Sigmoid colon (tissue), 7 donors: ENCODE data around the gene ZNF556. TPM values are rescaled to one million over a fixed set of nuclear protein-coding genes. Genes with fewer than 3 reads are reported as not detected.
"Not testable (repeated sequence)": the region's sequence is repeated elsewhere in the genome, so short reads cannot be mapped to it uniquely, and the experiment has no call there.

Experiments
- DNase-seq: peaks from one replicate; pipeline ENCODE4 v3.0.0-alpha.2; 2019
- H3K27ac ChIP-seq, 4 donors: fragments of 200-600 bp; sonication (generic); one replicate each; pipeline ENCODE4 v1.5.1; 2016 to 2019; ENCODE audit warnings: mild to moderate bottlenecking in 1 of 4
- H3K27me3 ChIP-seq, 3 donors: fragments of 200-600 bp; sonication (generic); one replicate each; pipeline ENCODE4 v1.5.1; 2019; ENCODE audit warnings: mild to moderate bottlenecking in 1 of 3
- H3K36me3 ChIP-seq, 4 donors: fragments of 200-600 bp; sonication (generic); one replicate each; pipeline ENCODE4 v1.5.1; 2016 to 2019
- H3K4me1 ChIP-seq, 4 donors: fragments of 200-600 bp; sonication (generic); one replicate each; pipeline ENCODE4 v1.5.1; 2017 to 2019
- H3K4me3 ChIP-seq, 4 donors: fragments of 200-600 bp; sonication (generic); one replicate each; pipeline ENCODE4 v1.5.1; 2017 to 2019; ENCODE audit warnings: mild to moderate bottlenecking in 2 of 4, moderate library complexity in 1 of 4
- H3K9me3 ChIP-seq, 4 donors: fragments of 200-600 bp in 3 of 4; sonication (generic) in 3 of 4; one replicate each; pipeline versions ENCODE4 v1.5.1 to v1.6.1; 2013 to 2019
- EP300 ChIP-seq, 4 donors: sonication (generic); formaldehyde crosslinking; IDR thresholded peaks; one replicate each; pipeline ENCODE4 v1.6.1; 2017; ENCODE audit warnings: antibody characterized with exemption in 4 of 4
- POLR2A ChIP-seq, 2 donors: fragments of 450-650 bp; IDR thresholded peaks; one replicate each; pipeline ENCODE4 v1.6.1; 2016; ENCODE audit warnings: antibody characterized with exemption in 2 of 2, mild to moderate bottlenecking in 2 of 2, moderate library complexity in 2 of 2
- POLR2AphosphoS5 ChIP-seq, 4 donors: sonication (generic); formaldehyde crosslinking; IDR thresholded peaks; one replicate each; pipeline ENCODE4 v1.6.1; 2017; ENCODE audit warnings: antibody characterized with exemption in 4 of 4
- WGBS, 2 donors: extraction: QIAGEN DNeasy Blood & Tissue Kit; methylation state at CpG; one replicate each; pipeline ENCODE4 v1.1.7; 2013; 5-methylcytosine and 5-hydroxymethylcytosine counted together
- intact Hi-C: fragments of 100-400 bp; cut with DNase I; formaldehyde crosslinking; loops from one replicate; pipeline ENCODE4 v1.15.1; 2023
- polyA plus RNA-seq, 3 donors: library from polyadenylated mRNA; stranded (reverse); fragments of 200-250 nt; gene quantifications; one replicate each; pipeline ENCODE4 v1.2.3, GENCODE V29; 2013
- total RNA-seq, 4 donors: library from RNA; depleted of rRNA; stranded (reverse); fragments of >200 nt; gene quantifications; one replicate each; pipeline ENCODE4 v1.1.0, GENCODE V29; 2016
- TF ChIP-seq, protein P1 (sequence below), 4 experiments: fragments of 450-650 bp in 3 of 4; fragments of 200-600 bp in 1 of 4; IDR thresholded peaks; one replicate each; pipeline ENCODE4 v1.5.1; 2016 to 2019; ENCODE audit warnings: antibody characterized with exemption in 4 of 4, mild to moderate bottlenecking in 3 of 4, moderate library complexity in 2 of 4
- donor health status: healthy with polysubstance abuse.
- donor health status: Bipolar disorder and iron deficiency.
- donor health status: healthy.

ZNF556 gene
- total and polyA plus RNA-seq, 7 donors = not detected

DNA sequence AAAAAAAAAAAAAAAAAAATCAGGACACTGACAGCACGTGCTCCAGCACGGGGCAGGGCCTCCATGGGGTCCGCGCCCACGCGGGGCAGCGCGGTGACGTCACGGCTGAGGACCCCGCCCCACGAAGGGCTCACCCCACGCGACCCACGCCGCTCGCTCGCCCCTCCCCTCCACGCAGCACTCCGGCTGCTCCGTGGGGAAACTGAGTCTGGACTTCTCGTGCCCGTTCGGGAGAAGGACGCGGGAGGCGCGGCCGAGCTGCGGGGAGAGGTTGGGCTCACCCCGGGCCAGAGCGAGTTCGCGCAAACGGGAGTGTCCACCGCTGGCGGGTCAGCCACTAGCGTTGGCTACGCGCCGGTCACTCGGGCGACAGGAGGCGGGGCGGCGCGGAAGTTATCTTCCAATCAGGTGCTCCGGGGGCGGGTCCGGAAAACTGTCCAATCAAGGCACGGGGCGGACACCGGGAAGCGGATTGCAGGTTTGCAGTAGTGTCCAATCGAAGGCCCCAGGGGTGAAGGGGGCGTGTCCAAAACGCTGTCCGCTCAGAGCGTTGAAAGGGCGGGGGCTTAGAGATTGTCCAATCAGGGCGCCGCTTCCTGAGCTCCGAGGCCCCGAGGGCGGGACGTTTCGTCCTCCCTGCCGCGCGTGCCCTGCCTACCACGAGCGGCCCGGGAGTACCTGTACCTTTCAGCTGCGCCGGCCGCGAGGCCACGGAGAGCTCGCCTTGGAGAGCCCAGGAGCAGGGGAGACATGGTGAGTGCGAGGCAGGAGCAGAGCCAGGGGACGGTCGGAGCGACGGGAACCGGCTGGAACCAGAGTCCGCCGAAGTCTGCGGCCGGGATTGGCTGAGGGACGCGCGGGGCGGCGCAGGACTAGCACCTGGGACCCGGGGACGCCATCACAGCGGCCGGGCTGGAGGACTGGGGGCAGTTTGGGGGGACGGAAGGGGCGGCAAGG is 33.4 kb downstream of the ZNF556 start, which contains the start of gene ZNF57:
TSS of gene ZNF57 (plus strand) at position 633 of the 957 bp plus-strand sequence. CDS start at position 751, 118 bp downstream.
- Histone ChIP-seq H3K27ac (peak within 1 kb of the TSS; percentile 81 to 92 (median 86)), H3K36me3 (no peaks in the 10 kb centered on the region), H3K4me3 (peak within 1 kb of the TSS; percentile 61 to 83 (median 67)), H3K27me3 (no peaks in the 10 kb centered on the region), H3K9me3 (peaks cover 0 to 5% (median 0%) of the 10 kb centered on the region in 4 donors), H3K4me1 (peaks cover 0 to 14% (median 9%) of the 10 kb centered on the region in 4 donors)
- peak; percentile 100 for DNase-seq
- intact Hi-C loops = loop anchor here (5.0 kb wide), 1 partner anchor 42 kb away; the partner anchor contains the start of gene ZNF77
- 1% methylated on average over 100 of the region's 100 CpGs for WGBS, 2 donors
- peak in 3 of 4 donors; percentile 34 to 73 (median 62) for TF ChIP-seq POLR2AphosphoS5 (IDR thresholded peaks at IDR 0.05)
- no peak for TF ChIP-seq EP300 (IDR thresholded peaks at IDR 0.05)
- peak; percentile 37 to 42 for TF ChIP-seq POLR2A (IDR thresholded peaks at IDR 0.05)

DNA sequence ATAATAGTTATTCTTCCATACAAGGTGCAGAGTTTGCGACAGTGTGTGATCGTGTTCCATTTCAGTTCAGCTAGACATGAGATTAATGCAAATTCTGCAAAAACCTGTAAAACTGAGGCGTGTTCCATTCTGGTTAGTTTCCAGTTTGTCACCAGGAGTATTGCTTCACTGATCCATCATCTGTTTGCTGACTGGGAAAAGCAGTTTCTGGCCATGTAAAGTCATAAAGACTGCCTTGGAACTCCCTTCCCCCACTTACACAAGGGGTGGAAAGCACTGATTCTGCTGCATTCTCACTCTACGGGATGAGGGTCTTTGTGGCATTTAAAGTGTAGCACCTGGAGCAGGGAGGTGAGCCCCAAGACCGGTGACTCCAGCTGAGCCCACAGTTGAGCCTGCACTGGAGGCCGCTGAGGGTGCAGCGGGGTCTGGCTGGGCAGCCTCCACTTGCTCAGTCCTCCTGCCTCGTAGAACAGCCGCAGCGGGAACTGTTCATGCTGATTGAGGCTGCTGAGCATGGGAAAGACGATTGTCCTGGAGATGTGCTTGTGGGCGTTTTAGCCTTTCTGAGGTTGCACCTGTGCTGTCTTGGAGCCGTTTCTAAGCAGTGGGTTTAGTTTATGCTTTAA is 35.6 kb downstream of the ZNF556 start:
- Histone ChIP-seq H3K4me1 (peaks cover 0 to 14% (median 9%) of the 10 kb centered on the region in 4 donors), H3K9me3 (no peaks in the 10 kb centered on the region), H3K27me3 (no peaks in the 10 kb centered on the region), H3K27ac (no peak overlapping the region), H3K36me3 (no peaks in the 10 kb centered on the region), H3K4me3 (no peak overlapping the region)
- WGBS, 2 donors = 73 to 81% methylated on average over 13 of the region's 13 CpGs
- DNase-seq = no peak
- no peak for TF ChIP-seq POLR2A (IDR thresholded peaks at IDR 0.05)
- TF ChIP-seq EP300 (IDR thresholded peaks at IDR 0.05) = no peak
- no peak for TF ChIP-seq POLR2AphosphoS5 (IDR thresholded peaks at IDR 0.05)
- intact Hi-C loops = loop anchor here (5.0 kb wide), 1 partner anchor 40 kb away; the partner anchor contains the start of gene ZNF77

DNA sequence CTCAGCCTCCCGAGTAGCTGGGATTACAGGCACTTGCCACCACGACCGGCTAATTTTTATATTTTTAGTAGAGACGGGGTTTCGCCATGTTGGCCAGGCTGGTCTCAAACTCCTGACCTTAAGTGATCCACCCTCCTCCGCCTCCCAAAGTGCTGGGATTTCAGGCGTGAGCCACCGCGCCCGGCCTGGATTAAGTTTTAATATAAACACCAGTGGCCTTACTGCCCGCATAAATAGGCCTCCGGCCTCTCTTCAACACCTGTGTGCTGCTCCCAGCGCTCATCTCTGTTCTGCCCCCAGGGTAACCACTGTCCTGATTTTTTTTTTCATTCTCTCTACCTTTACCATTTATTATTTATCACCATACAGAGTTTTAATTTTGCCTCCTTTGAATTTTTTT is 36.2 kb downstream of the ZNF556 start:
- H3K27ac ChIP-seq, H3K9me3 ChIP-seq, H3K27me3 ChIP-seq, DNase-seq, H3K36me3 ChIP-seq, H3K4me3 ChIP-seq: not testable (repeated sequence)
- intact Hi-C loops = loop anchor here (5.0 kb wide), 1 partner anchor 39 kb away; the partner anchor contains the start of gene ZNF77
- peaks cover 0 to 14% (median 9%) of the 10 kb centered on the region in 4 donors for H3K4me1 ChIP-seq
- 84 to 92% methylated on average over 13 of the region's 13 CpGs for WGBS, 2 donors

DNA sequence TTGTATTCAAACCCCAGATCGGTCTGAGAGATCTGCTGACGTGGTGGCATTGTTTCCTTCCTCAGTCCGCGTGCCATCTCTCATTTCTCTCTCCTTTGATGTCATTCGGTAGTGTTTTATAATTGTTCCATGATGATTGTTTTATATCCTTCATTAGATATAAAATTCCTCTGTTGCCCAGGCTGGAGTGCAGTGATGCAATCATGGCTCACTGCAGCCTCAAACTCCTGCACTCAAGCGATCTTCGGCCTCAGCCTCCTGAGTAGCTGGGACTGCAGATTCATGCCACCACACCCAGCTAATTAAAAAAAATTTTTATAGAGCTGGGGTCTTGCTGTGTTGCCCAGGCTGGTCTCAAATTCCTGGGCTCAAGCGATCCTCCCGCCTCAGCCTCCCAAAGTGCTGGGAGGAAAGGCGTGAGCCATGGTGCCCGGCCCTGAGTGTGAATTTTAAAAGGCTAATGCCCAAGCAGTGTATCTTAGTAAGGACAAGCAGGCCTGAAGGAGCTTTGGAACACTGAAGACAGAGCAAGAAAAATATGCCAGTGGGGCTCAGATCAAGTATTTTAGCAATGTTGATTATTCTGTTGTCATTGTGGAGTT is 38.9 kb downstream of the ZNF556 start:
- Histone ChIP-seq H3K36me3 (no peaks in the 10 kb centered on the region), H3K4me3 (no peak overlapping the region), H3K27me3 (no peaks in the 10 kb centered on the region), H3K27ac (no peak overlapping the region), H3K4me1 (peaks cover 0 to 11% (median 9%) of the 10 kb centered on the region in 4 donors), H3K9me3 (no peaks in the 10 kb centered on the region)
- DNase-seq = no peak
- WGBS, 2 donors = 54 to 78% methylated on average over 11 of the region's 11 CpGs
- intact Hi-C loops = no loop called here
- TF ChIP-seq EP300 (IDR thresholded peaks at IDR 0.05) (no peak), POLR2AphosphoS5 (IDR thresholded peaks at IDR 0.05) (no peak), POLR2A (IDR thresholded peaks at IDR 0.05) (no peak)
- TF ChIP-seq, protein P1, sequence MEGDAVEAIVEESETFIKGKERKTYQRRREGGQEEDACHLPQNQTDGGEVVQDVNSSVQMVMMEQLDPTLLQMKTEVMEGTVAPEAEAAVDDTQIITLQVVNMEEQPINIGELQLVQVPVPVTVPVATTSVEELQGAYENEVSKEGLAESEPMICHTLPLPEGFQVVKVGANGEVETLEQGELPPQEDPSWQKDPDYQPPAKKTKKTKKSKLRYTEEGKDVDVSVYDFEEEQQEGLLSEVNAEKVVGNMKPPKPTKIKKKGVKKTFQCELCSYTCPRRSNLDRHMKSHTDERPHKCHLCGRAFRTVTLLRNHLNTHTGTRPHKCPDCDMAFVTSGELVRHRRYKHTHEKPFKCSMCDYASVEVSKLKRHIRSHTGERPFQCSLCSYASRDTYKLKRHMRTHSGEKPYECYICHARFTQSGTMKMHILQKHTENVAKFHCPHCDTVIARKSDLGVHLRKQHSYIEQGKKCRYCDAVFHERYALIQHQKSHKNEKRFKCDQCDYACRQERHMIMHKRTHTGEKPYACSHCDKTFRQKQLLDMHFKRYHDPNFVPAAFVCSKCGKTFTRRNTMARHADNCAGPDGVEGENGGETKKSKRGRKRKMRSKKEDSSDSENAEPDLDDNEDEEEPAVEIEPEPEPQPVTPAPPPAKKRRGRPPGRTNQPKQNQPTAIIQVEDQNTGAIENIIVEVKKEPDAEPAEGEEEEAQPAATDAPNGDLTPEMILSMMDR (IDR thresholded peaks at IDR 0.05) = no peak

DNA sequence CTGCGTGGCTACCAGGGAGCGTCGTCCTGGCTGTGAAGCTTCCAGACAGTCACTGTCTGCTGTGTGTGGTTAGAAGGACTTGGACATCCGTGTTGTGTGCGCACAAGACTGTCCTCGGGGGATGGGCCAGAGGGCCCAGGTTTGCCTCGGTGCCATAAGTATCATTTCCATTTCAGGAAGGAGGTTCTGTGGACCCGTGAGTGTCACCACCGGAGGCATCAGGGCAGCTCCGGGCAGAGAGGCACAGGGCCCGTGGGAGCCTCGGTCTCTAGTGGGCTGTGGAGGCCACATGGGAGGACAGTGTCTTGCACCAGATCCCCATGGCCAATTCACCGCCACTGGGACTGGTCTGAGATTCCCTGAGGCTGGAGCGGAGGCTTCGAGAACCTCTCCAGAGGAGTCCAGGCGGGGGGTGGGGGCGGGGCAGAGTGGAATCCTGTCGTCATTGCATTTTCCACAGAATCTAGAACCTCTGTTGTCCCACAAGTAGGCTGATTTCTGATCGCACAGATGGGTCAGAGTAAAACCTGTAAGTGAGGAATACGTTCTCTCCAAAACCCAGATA is 39.6 kb downstream of the ZNF556 start:
- Histone ChIP-seq H3K27me3 (no peaks in the 10 kb centered on the region), H3K4me3 (no peak overlapping the region), H3K4me1 (peaks cover 0 to 5% (median 3%) of the 10 kb centered on the region in 4 donors), H3K9me3 (no peaks in the 10 kb centered on the region), H3K36me3 (no peaks in the 10 kb centered on the region), H3K27ac (no peak overlapping the region)
- intact Hi-C loops = no loop called here
- TF ChIP-seq POLR2AphosphoS5 (IDR thresholded peaks at IDR 0.05) = no peak
- TF ChIP-seq POLR2A (IDR thresholded peaks at IDR 0.05) = no peak
- TF ChIP-seq, protein P1 (IDR thresholded peaks at IDR 0.05) = no peak
- no peak for TF ChIP-seq EP300 (IDR thresholded peaks at IDR 0.05)
- WGBS, 2 donors = 91 to 95% methylated on average over 20 of the region's 20 CpGs
- no peak for DNase-seq
